ENCODE results near the gene JUNB.
"Not testable (repeated sequence)": the region's sequence is repeated elsewhere in the genome, so short reads cannot be mapped to it uniquely, and the experiment has no call there.

The JUNB gene

GRCh38 chr19:12789098-12789903 is 2.0 kb upstream of the JUNB start:
- DNase-seq (ENCODE audit: low read depth, low spot score), result no peak

DNA sequence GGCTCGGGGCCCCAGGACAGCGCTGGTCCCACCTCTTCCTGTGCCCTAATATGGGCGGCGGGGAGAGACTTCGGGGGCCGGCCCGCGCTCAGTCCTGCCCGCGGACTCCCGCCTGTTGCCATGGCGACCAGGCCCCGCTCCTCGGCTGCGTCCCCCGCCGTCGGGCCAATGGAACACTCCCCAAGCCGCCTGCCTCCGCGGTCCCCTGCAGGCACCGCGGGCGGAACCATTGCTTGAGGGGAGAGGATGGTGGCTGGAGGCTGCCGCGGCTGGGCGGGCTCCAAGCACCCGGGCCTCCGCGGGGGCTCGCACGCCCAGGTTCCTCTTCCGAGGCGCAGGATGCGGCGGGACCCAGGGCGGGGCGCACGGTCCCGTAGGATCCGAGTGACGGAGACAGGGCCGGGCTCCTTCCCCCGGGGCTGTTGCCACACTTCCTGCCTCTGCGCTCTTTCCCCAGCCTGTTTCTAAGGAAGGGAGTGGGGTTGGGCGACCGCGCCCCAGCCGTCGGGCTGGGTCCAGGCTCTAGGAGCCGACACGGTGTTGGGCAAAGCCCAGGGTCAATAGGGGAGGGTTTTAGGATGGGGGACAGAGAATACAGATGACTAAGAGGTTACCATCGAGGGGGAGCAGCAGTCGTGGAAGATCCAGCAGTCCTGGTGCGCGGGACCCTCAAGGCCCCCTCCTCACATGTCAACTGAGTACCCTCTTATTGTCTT is 1.2 kb upstream of the JUNB start:
- peak; percentile 85 for DNase-seq (ENCODE audit: low read depth, low spot score)

DNA sequence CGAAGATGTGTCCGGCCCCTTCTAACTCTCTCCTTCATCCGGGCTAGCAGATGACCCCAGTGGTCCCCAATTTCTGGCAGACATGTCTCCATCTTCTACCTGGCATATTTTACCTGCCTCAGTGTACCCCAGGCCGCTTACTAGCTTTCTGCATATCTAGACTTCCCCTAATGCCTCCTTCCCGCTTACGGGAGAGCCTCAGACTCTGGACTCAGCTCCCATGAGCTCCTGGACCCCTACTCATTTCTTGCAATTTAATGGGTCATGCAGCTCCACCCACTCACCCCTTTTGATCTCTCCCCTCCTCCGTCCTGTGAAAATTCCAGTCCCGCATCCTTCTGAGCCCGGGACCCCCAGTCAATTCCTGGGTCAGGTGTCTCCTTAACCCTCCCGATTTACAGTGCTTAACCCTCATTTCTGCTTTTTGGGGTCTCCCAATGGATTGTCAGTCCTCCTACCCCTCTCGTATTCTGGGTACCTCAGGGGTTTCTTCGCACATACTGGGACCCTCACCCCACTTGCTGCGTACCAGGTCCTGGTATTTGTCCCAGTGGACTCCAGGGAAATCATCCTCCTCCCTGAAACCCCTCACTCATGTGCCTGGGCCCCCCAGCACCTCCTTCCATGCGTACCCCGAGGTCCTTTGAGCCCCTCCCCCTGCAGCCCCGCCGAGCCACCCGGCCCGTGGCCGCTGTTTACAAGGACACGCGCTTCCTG is 500 bp upstream of the JUNB start:
- DNase-seq (ENCODE audit: low read depth, low spot score), result no peak

DNA sequence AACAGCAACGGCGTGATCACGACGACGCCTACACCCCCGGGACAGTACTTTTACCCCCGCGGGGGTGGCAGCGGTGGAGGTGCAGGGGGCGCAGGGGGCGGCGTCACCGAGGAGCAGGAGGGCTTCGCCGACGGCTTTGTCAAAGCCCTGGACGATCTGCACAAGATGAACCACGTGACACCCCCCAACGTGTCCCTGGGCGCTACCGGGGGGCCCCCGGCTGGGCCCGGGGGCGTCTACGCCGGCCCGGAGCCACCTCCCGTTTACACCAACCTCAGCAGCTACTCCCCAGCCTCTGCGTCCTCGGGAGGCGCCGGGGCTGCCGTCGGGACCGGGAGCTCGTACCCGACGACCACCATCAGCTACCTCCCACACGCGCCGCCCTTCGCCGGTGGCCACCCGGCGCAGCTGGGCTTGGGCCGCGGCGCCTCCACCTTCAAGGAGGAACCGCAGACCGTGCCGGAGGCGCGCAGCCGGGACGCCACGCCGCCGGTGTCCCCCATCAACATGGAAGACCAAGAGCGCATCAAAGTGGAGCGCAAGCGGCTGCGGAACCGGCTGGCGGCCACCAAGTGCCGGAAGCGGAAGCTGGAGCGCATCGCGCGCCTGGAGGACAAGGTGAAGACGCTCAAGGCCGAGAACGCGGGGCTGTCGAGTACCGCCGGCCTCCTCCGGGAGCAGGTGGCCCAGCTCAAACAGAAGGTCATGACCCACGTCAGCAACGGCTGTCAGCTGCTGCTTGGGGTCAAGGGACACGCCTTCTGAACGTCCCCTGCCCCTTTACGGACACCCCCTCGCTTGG is 966 bp downstream of the JUNB start:
- peak; percentile 64 for DNase-seq (ENCODE audit: low read depth, low spot score)

DNA sequence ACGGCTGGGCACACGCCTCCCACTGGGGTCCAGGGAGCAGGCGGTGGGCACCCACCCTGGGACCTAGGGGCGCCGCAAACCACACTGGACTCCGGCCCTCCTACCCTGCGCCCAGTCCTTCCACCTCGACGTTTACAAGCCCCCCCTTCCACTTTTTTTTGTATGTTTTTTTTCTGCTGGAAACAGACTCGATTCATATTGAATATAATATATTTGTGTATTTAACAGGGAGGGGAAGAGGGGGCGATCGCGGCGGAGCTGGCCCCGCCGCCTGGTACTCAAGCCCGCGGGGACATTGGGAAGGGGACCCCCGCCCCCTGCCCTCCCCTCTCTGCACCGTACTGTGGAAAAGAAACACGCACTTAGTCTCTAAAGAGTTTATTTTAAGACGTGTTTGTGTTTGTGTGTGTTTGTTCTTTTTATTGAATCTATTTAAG is 1.6 kb downstream of the JUNB start:
- no peak for DNase-seq (ENCODE audit: low read depth, low spot score)

DNA sequence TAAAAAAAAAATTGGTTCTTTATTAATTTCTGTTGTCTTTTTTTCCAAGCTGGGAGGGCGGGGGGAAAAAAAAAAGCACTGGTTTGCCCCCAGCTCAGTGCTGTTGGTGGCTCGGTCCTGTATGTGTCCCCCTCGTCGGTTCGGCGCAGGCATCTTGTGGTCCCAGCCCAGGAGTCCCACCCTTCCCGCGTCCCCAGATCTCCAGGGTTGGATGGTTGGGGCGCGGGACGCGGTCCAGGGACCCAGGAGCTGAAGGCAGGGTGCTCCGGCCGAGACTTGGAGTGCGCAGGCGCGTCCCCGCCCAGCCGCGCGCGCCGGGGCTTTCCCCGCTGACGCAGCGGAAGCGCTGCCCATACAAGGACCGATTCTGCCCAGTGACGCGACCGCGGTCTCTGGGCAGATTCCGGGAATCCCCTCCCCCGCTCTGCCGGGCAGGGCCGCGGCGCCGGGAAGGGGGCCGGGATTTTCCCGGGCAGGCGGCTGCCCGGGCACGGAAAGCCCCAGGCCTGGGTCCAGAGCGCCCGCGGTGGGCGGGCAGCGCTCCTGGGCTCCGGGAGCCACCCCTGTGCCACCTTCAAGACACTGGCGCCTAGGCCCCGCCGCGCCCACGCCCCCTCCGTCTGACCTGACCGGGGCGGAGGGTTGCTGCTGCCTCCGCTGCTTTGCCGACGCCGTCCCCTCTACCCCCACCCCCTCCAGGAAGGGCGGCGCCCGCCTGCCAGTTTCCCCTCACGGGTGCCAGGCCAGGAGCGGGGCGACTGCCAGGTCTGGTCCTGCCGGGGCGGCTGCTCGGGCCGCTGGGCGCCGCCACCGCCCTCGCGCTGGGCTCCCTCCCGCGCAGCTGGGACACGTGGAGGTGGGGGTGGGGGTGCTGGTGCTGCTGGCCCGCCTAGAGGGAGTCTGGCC is 2.3 kb downstream of the JUNB start:
- DNase-seq (ENCODE audit: low read depth, low spot score), result peak; percentile 84

DNA sequence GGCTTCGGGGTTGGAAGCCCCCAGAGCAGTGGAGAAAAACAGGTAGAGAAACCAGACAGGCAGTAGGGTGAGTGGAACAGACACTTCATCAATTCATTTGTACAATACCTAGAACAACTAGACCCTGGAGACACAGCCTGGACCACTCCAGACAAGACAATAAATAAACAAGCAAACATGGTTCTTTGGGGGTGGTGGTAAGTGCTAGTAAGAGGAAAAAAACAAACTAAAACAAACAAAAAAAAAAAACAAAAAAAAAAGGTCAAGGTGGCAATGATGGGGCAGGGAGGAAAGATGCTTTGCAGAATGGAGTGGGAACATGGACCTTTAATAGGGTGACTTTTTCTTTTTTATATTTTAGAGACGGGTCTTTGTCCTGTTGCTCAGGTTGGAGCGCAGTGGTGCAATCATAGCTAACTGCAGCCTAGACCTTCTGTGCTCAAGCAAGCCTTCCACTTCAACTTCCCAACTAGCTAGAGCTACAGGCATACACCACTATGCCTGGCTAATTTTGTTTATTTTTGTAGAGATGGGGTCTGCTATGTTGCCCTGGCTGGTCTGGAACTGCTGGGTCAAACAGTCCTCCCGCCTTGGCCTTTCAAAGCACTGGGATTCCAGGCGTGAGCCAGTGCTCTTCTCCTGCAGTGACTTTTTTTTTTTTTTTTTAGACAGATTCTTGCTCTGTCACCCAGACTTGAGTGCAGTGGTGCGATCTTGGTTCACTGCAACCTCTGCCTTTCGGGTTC is 3.1 kb downstream of the JUNB start:
- no peak for DNase-seq (ENCODE audit: low read depth, low spot score)

- DNase-seq (ENCODE audit: low read depth, low spot score), result no peak
Observed at GRCh38 chr19:12794971-12795381, 3.7 kb downstream of the JUNB start.

GRCh38 chr19:12796146-12797071 is 5.1 kb downstream of the JUNB start:
- DNase-seq (ENCODE audit: low read depth, low spot score), result peak; percentile 61

DNA sequence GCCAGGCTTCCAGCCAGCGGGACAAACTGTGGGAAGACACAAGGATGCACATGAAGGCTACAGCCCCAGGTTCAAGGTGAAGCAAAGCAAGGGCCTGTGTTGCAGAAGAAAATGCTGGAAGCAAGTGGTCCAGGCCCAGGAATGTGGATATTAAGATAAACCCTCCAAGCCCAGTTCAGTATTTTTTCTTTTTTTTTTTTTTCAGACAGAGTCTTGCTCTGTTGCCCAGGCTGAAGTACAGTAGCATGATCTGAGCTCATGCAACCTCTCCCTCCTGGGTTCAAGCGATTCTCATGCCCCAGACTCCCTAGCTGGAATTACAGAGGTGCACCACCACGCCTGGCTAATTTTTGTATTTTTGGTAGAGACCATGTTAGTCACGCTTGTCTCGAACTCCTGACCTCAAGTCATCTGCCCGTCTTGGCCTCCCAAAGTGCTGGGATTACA is 5.9 kb downstream of the JUNB start:
- DNase-seq (ENCODE audit: low read depth, low spot score), result no peak

DNA sequence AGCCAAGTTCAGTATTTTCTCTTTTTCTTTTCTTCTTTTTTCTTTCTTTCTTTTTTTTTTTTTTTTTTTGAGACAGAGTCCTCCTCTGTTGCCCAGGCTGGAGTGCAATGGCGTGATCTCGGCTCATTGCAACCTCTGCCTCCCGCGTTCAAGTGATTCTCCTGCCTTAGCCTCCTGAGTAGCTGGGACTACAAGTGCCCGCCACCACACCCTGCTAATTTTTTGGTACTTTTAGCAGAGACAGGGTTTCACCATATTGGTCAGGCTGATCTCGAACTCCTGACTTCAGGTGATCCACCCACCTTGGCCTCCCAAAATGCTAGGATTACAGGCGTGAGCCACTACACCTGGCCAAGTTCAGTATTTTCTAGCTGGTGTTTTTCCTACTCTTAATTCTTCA is 6.3 kb downstream of the JUNB start:
- not testable (repeated sequence) for DNase-seq (ENCODE audit: low read depth, low spot score)

GRCh38 chr19:12799742-12800465 is 8.6 kb downstream of the JUNB start:
- DNase-seq (ENCODE audit: low read depth, low spot score), result no peak

DNA sequence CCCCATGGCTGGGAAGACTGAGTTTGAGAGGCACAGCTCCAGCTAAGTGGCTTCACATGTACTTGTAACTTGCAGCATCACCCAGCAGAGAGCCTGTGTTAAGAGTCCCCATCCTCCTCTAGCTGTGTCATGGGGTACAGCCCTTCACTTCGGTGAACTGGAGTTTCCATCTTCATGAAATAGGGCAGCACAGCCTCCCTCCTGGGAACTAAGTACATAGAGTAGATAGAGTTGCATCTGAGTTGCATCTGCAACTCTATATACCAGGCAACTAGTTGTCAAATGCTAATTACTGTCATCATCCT is 9.1 kb downstream of the JUNB start:
- no peak for DNase-seq (ENCODE audit: low read depth, low spot score)

DNA sequence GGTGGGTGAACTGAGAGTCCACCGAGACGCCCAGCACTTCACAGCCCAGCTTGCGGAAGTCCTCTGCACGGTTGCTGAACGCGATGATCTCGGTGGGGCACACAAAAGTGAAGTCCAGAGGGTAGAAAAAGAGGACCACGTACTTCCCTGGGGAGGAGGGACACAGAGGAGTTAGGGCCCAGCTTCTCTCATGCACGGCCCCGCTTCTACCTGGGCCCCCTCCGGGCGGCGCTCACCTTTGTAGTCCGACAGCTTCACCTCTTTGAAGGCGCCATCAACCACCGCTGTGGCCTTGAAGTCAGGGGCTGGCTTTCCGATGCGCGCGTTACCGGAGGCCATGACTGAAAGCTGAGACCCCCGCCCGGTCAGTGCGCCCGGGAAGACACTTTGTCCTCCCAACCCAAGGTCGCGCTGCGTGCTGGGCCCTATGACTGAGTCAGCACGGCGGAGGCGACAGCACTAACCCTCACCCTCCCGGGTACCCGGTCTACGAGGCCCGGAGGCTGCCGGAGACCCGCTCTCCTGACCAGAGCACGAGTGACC is 9.7 kb downstream of the JUNB start:
- DNase-seq (ENCODE audit: low read depth, low spot score), result no peak

- DNase-seq (ENCODE audit: low read depth, low spot score), result no peak
Observed at GRCh38 chr19:12801466-12802266, 10.4 kb downstream of the JUNB start, which contains the start of the genes PRDX2 and THSD8. TSS of gene PRDX2 (minus strand) at chr19:12801800. CDS start at chr19:12801261, 539 bp downstream. TSS of gene THSD8 (plus strand) at chr19:12802069. CDS start at chr19:12802072, 3 bp downstream.

DNA sequence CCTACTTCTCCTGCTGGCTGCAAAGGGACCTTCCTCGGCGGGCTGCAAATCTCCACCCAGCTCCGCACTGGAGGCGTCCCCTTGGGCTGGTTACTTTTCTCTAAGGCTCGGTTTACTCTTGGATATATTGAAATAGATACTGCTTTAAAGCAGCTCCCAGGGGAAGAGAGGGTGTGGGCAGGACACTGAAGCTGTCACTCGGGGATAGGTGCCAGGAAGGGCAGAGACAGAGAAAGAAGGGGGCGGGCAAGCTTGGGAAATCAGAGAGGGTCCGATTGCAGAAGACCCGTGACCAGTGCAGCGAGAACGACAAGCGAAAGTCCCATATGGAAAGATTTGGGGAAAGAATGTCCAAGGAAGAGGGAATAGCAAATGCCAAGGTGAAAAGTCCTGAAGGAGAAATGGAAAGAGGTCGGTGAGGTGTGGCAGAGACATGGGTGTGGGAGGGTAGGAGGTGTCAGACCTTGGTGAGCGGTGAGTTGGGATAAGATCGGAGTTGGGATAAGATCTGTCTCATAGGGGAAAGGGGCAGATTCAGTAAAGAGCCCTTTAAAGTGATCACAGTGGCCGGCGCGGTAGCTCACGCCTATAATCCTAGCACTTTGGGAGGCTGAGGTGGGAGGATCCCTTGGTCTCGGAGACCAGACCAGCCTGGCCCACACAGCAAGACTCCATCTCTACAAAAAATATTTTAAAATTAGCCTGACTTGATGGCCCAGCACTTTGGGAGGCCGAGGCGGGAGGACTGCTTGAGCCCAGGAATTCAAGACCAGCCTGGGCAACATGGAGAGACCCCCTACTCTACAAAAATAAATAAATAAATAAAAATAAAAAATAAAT is 11.2 kb downstream of the JUNB start:
- DNase-seq (ENCODE audit: low read depth, low spot score), result no peak
